ENCODE data around the gene STK40.
A peak's percentile ranks its signal among the peaks of the same experiment; 100 is the strongest.

Gene STK40

GRCh38 chr1:36397378-36398230 lies 11.9 kb upstream of the STK40 start, which contains the start of gene LSM10:
Gene LSM10 (minus strand): TSS chr1:36397908. CDS start chr1:36394129, 3,779 bp downstream.
- peak; percentile 91 to 94 for DNase-seq

- no peak for DNase-seq
Observed at GRCh38 chr1:36397083-36397377, 11.3 kb upstream of the STK40 start.

GRCh38 chr1:36396359-36396758 lies 10.6 kb upstream of the STK40 start:
- DNase-seq, result peak in 1 of 2 experiments; percentile 29

GRCh38 chr1:36393686-36394085 lies 8.0 kb upstream of the STK40 start:
- no peak for DNase-seq

- no peak for DNase-seq
Observed at GRCh38 chr1:36392836-36393235, 7.1 kb upstream of the STK40 start.

- no peak for DNase-seq
Observed at GRCh38 chr1:36391271-36391670, 5.5 kb upstream of the STK40 start.

GRCh38 chr1:36390411-36390810 lies 4.7 kb upstream of the STK40 start:
- DNase-seq, result no peak

GRCh38 chr1:36389999-36390398 lies 4.3 kb upstream of the STK40 start:
- DNase-seq, result no peak

- no peak for DNase-seq
Observed at GRCh38 chr1:36389261-36389660, 3.5 kb upstream of the STK40 start.

- DNase-seq, result no peak
Observed at GRCh38 chr1:36387141-36387949, 1.6 kb upstream of the STK40 start.

GRCh38 chr1:36386265-36387140 lies 779 bp upstream of the STK40 start:
- DNase-seq, result peak; percentile 90 to 94

GRCh38 chr1:36384542-36385409 lies 948 bp downstream of the STK40 start:
- peak; percentile 39 to 52 for DNase-seq

- DNase-seq, result no peak
Observed at GRCh38 chr1:36383240-36383639, 2.5 kb downstream of the STK40 start.

- DNase-seq, result no peak
Observed at GRCh38 chr1:36382669-36383068, 3.1 kb downstream of the STK40 start.

GRCh38 chr1:36382231-36382630 lies 3.5 kb downstream of the STK40 start:
- no peak for DNase-seq

- DNase-seq, result no peak
Observed at GRCh38 chr1:36381405-36381804, 4.3 kb downstream of the STK40 start.

- no peak for DNase-seq
Observed at GRCh38 chr1:36380782-36381181, 4.9 kb downstream of the STK40 start.

GRCh38 chr1:36380143-36380619 lies 5.5 kb downstream of the STK40 start:
- DNase-seq, result no peak

- DNase-seq, result no peak
Observed at GRCh38 chr1:36377791-36378492, 7.8 kb downstream of the STK40 start.

GRCh38 chr1:36372617-36373016 lies 13.1 kb downstream of the STK40 start:
- no peak for DNase-seq
